ENCODE data around the gene TRPV3. TPM values are rescaled to one million over a fixed set of nuclear protein-coding genes. Genes with fewer than 3 reads are reported as not detected.

The TRPV3 gene
- total RNA-seq, 1 experiment from 2014 or later = 0.31 TPM

GRCh38 chr17:3528880-3529511, 28.6 kb downstream of the TRPV3 start:
- no peaks in the 10 kb centered on the region for H3K27me3 ChIP-seq (ENCODE audit: control insufficient read depth, insufficient read depth, low read length)
- no peak overlapping the region for H3K27ac ChIP-seq (ENCODE audit: low read length)
- POLR2A ChIA-PET = no interaction called here
- no peaks in the 10 kb centered on the region for H3K4me1 ChIP-seq (ENCODE audit: control insufficient read depth, insufficient read depth, low read length)
- CTCF ChIA-PET = no interaction called here
- H3K9me3 ChIP-seq (ENCODE audit: control insufficient read depth, insufficient read depth, low read depth, low read length) = no peaks in the 10 kb centered on the region
- in situ Hi-C loops (cut with HindIII; ENCODE audit: low pct_unique_long_range_greater_than_20kb, low sequenced_read_pairs) (no loop called here), intact Hi-C loops (cut with micrococcal nuclease; ENCODE audit: unreplicated experiment) (no loop called here)
- ATAC-seq (no peak), DNase-seq (ENCODE audit: low read depth, low spot score) (no peak)
- H3K36me3 ChIP-seq (ENCODE audit: control insufficient read depth, insufficient read depth, low read length) = no peaks in the 10 kb centered on the region
- BruUV-seq (replicated peaks) = no TSS peak
- H3K4me3 ChIP-seq (ENCODE audit: low read depth in 2 of 2, low read length in 2 of 2) = no peak overlapping the region
- TF ChIP-seq TCF7L2 (IDR thresholded peaks at IDR 0.05; ENCODE audit: low read depth, low read length) = no peak

- POLR2A ChIA-PET = no interaction called here
These were observed 29.2 kb downstream of the TRPV3 start for GRCh38 chr17:3528403-3528851.

More at GRCh38 chr17:3528403-3528851, 29.2 kb downstream of the TRPV3 start:
- no peak for DNase-seq (ENCODE audit: low read depth, low spot score)
- no peak for ATAC-seq
- Histone ChIP-seq H3K4me1 (ENCODE audit: control insufficient read depth, insufficient read depth, low read length) (no peaks in the 10 kb centered on the region), H3K36me3 (ENCODE audit: control insufficient read depth, insufficient read depth, low read length) (no peaks in the 10 kb centered on the region), H3K27ac (ENCODE audit: low read length) (no peak overlapping the region), H3K4me3 (ENCODE audit: low read depth in 2 of 2, low read length in 2 of 2) (no peak overlapping the region), H3K27me3 (ENCODE audit: control insufficient read depth, insufficient read depth, low read length) (no peaks in the 10 kb centered on the region), H3K9me3 (ENCODE audit: control insufficient read depth, insufficient read depth, low read depth, low read length) (no peaks in the 10 kb centered on the region)
- intact Hi-C loops (cut with micrococcal nuclease; ENCODE audit: unreplicated experiment) = no loop called here
- no peak for TF ChIP-seq REST (IDR thresholded peaks at IDR 0.05; ENCODE audit: insufficient read depth in 1 of 2, low read depth in 2 of 2, low read length in 1 of 2)
- TF ChIP-seq CTCF (IDR thresholded peaks at IDR 0.05) = no peak
- TF ChIP-seq POLR2AphosphoS5 (IDR thresholded peaks at IDR 0.05; ENCODE audit: low read depth, low read length) = no peak
- no peak for TF ChIP-seq SIN3A (IDR thresholded peaks at IDR 0.05; ENCODE audit: borderline replicate concordance, insufficient read depth, low read depth, low read length)
- no peak for TF ChIP-seq TCF7L2 (IDR thresholded peaks at IDR 0.05; ENCODE audit: low read depth, low read length)
- no TSS peak for BruUV-seq (replicated peaks)
- CTCF ChIA-PET = no interaction called here
- in situ Hi-C loops (cut with HindIII; ENCODE audit: low pct_unique_long_range_greater_than_20kb, low sequenced_read_pairs) = no loop called here

All from Panc1 (cell line).